ENCODE results near the gene MYLK4.

- TF ChIP-seq POLR2A (IDR thresholded peaks at IDR 0.05; ENCODE audit: low read length) (no peak), GATA1 (IDR thresholded peaks at IDR 0.05; ENCODE audit: low read depth, low read length) (no peak)
These were observed 133.0 kb downstream of the MYLK4 start for GRCh38 chr6:2617729-2618128.
